Pulmonary artery endothelial cell (primary cell): ENCODE results near the gene TMEM126B. TPM values are rescaled to one million over a fixed set of nuclear protein-coding genes. Genes with fewer than 3 reads are reported as not detected.
"Not testable (repeated sequence)": the region's sequence is repeated elsewhere in the genome, so short reads cannot be mapped to it uniquely, and the experiment has no call there.

Source experiments
- DNase-seq: peaks from one replicate; pipeline ENCODE4 v3.0.0-alpha.2; 2011; ENCODE audit warnings: low read depth, low spot score
- total RNA-seq: library from RNA; depleted of rRNA; stranded (reverse); fragments of >200 nt; gene quantifications from 2 replicates; pipeline ENCODE4 v1.2.3, GENCODE V29; 2014

Gene TMEM126B
- 53.0 and 71.9 TPM in 2 replicates for total RNA-seq

GRCh38 chr11:85627998-85628770 lies at the start of gene TMEM126B:
Gene TMEM126B, plus strand, starts transcription at chr11:85628593. Its CDS starts 15 bp downstream, at chr11:85628608.
- peak; percentile 89 for DNase-seq

- DNase-seq, result no peak
Observed at GRCh38 chr11:85582111-85582510, 46.3 kb upstream of the TMEM126B start.

GRCh38 chr11:85589373-85589772 lies 39.0 kb upstream of the TMEM126B start:
- no peak for DNase-seq

GRCh38 chr11:85590848-85591483 lies 37.4 kb upstream of the TMEM126B start:
- no peak for DNase-seq

GRCh38 chr11:85595285-85595884 lies 33.0 kb upstream of the TMEM126B start:
- peak; percentile 15 for DNase-seq

- no peak for DNase-seq
Observed at GRCh38 chr11:85596886-85597285, 31.5 kb upstream of the TMEM126B start.

GRCh38 chr11:85599083-85599482 lies 29.3 kb upstream of the TMEM126B start:
- no peak for DNase-seq

GRCh38 chr11:85602526-85603213 lies 25.7 kb upstream of the TMEM126B start:
- DNase-seq, result no peak

GRCh38 chr11:85603220-85603619 lies 25.2 kb upstream of the TMEM126B start:
- DNase-seq, result no peak

- DNase-seq, result not testable (repeated sequence)
Observed at GRCh38 chr11:85606237-85606636, 22.2 kb upstream of the TMEM126B start.

GRCh38 chr11:85608621-85609020 lies 19.8 kb upstream of the TMEM126B start:
- DNase-seq, result not testable (repeated sequence)

GRCh38 chr11:85609286-85609685 lies 19.1 kb upstream of the TMEM126B start:
- DNase-seq, result not testable (repeated sequence)

- not testable (repeated sequence) for DNase-seq
Observed at GRCh38 chr11:85611643-85612042, 16.8 kb upstream of the TMEM126B start.

GRCh38 chr11:85619499-85619898 lies 8.9 kb upstream of the TMEM126B start:
- no peak for DNase-seq

- no peak for DNase-seq
Observed at GRCh38 chr11:85620256-85620655, 8.1 kb upstream of the TMEM126B start.

GRCh38 chr11:85626496-85626895 lies 1.9 kb upstream of the TMEM126B start:
- DNase-seq, result no peak

- no peak for DNase-seq
Observed at GRCh38 chr11:85627332-85627997, 928 bp upstream of the TMEM126B start, which contains the start of gene DLG2. Gene DLG2, minus strand, starts transcription at chr11:85627344.

GRCh38 chr11:85628771-85629341 lies 463 bp downstream of the TMEM126B start:
- DNase-seq, result no peak

- DNase-seq, result no peak
Observed at GRCh38 chr11:85634747-85635146, 6.4 kb downstream of the TMEM126B start.

GRCh38 chr11:85643191-85643614 lies 14.8 kb downstream of the TMEM126B start:
- DNase-seq, result no peak

- no peak for DNase-seq
Observed at GRCh38 chr11:85647078-85647477, 18.7 kb downstream of the TMEM126B start.
